Activated T-cell treated with anti-CD3 and anti-CD28 coated beads, Interleukin-2, amount 50 U/mL, for 72 hours (primary cell): ENCODE measurements around the gene GRAMD1A. TPM values are rescaled to one million over a fixed set of nuclear protein-coding genes. Genes with fewer than 3 reads are reported as not detected.

Experiments
- ATAC-seq, 2 donors: fragments of 150-1000 bp; cut with Tn5 transposase; replicated peaks in 1 of 2; 2 replicates each; pipeline ENCODE4 v1.10.0; 2021; ENCODE audit warnings: moderate library complexity in 2 of 2, mild to moderate bottlenecking in 1 of 2
- DNase-seq, 2 donors: peaks; one replicate each; pipeline ENCODE4 v3.0.0; 2021 to 2022; ENCODE audit warnings: mixed read lengths in 1 of 2
- H3K27ac Mint-ChIP-seq: one replicate; pipeline ENCODE4 v1.8.0; 2022; ENCODE audit warnings: mild to moderate bottlenecking, moderate library complexity, mixed read lengths
- H3K27me3 Mint-ChIP-seq: one replicate; pipeline ENCODE4 v1.8.0; 2022; ENCODE audit warnings: low read depth, mixed read lengths
- H3K36me3 Mint-ChIP-seq, 2 donors: one replicate each; pipeline ENCODE4 v1.8.0; 2022; ENCODE audit warnings: mixed read lengths in 2 of 2, mild to moderate bottlenecking in 1 of 2; ENCODE audit not compliant: insufficient read depth in 2 of 2
- H3K4me1 Mint-ChIP-seq: one replicate; pipeline ENCODE4 v1.8.0; 2022; ENCODE audit warnings: low read depth, mixed read lengths
- H3K4me3 Mint-ChIP-seq, 2 donors: one replicate each; pipeline ENCODE4 v1.8.0; 2022; ENCODE audit warnings: mild to moderate bottlenecking in 2 of 2, mixed read lengths in 2 of 2, moderate library complexity in 2 of 2
- H3K9me3 Mint-ChIP-seq, 2 donors: one replicate each; pipeline ENCODE4 v1.8.0; 2022; ENCODE audit warnings: mixed read lengths in 2 of 2
- total RNA-seq, 2 donors: library from RNA; stranded (reverse); gene quantifications; one replicate each; pipeline ENCODE4 v1.2.3, GENCODE V29; 2022

The GRAMD1A gene
- total RNA-seq, 2 donors from 2014 or later = 233 to 236 TPM

- H3K36me3 Mint-ChIP-seq = peaks cover 3 to 5% of the 10 kb centered on the region in 2 donors
- no peaks in the 10 kb centered on the region for H3K9me3 Mint-ChIP-seq
- peak overlapping the region; percentile 80 for H3K27ac Mint-ChIP-seq
- H3K27me3 Mint-ChIP-seq = peaks cover 24% of the 10 kb centered on the region
- DNase-seq (no peak), ATAC-seq (no peak)
- peak overlapping the region; percentile 64 to 72 for H3K4me3 Mint-ChIP-seq
- H3K4me1 Mint-ChIP-seq = peaks cover 17% of the 10 kb centered on the region
Measured at GRCh38 chr19:35031072-35031881, 31.2 kb downstream of the GRAMD1A start.

GRCh38 chr19:35032356-35032865 lies 32.3 kb downstream of the GRAMD1A start:
- ATAC-seq (no peak), DNase-seq (no peak)
- Mint-ChIP-seq H3K27me3 (peaks cover 24% of the 10 kb centered on the region), H3K4me3 (no peak overlapping the region), H3K4me1 (peaks cover 17% of the 10 kb centered on the region), H3K36me3 (peaks cover 2 to 3% of the 10 kb centered on the region in 2 donors), H3K27ac (no peak overlapping the region), H3K9me3 (no peaks in the 10 kb centered on the region)

- H3K27me3 Mint-ChIP-seq = peaks cover 24% of the 10 kb centered on the region
- peak overlapping the region; percentile 40 for H3K27ac Mint-ChIP-seq
- no peak for DNase-seq
- H3K4me3 Mint-ChIP-seq = peak overlapping the region in 1 of 2 donors; percentile 22
- H3K9me3 Mint-ChIP-seq = no peaks in the 10 kb centered on the region
- no peak for ATAC-seq
- peaks cover 0 to 2% of the 10 kb centered on the region in 2 donors for H3K36me3 Mint-ChIP-seq
- peaks cover 15% of the 10 kb centered on the region for H3K4me1 Mint-ChIP-seq
Measured at GRCh38 chr19:35033067-35034004, 33.2 kb downstream of the GRAMD1A start.

GRCh38 chr19:35034005-35034502 lies 33.9 kb downstream of the GRAMD1A start:
- DNase-seq = no peak
- Mint-ChIP-seq H3K4me1 (peaks cover 13% of the 10 kb centered on the region), H3K27ac (no peak overlapping the region), H3K27me3 (peaks cover 24% of the 10 kb centered on the region), H3K4me3 (no peak overlapping the region), H3K9me3 (no peaks in the 10 kb centered on the region), H3K36me3 (no peaks in the 10 kb centered on the region)
- no peak for ATAC-seq

GRCh38 chr19:35034588-35035382 lies 34.7 kb downstream of the GRAMD1A start:
- Mint-ChIP-seq H3K9me3 (no peaks in the 10 kb centered on the region), H3K4me3 (no peak overlapping the region)
- ATAC-seq = no peak

GRCh38 chr19:35037716-35038622 lies 37.8 kb downstream of the GRAMD1A start:
- Mint-ChIP-seq H3K9me3 (no peaks in the 10 kb centered on the region), H3K4me1 (peaks cover 17% of the 10 kb centered on the region), H3K27ac (no peak overlapping the region), H3K36me3 (no peaks in the 10 kb centered on the region), H3K27me3 (peaks cover 12% of the 10 kb centered on the region), H3K4me3 (no peak overlapping the region)
- DNase-seq (no peak), ATAC-seq (no peak)

More at GRCh38 chr19:35034588-35035382, 34.7 kb downstream of the GRAMD1A start:
- H3K27ac Mint-ChIP-seq = no peak overlapping the region
- peaks cover 24% of the 10 kb centered on the region for H3K27me3 Mint-ChIP-seq
- no peaks in the 10 kb centered on the region for H3K36me3 Mint-ChIP-seq
- DNase-seq = no peak
- H3K4me1 Mint-ChIP-seq = peaks cover 7% of the 10 kb centered on the region

GRCh38 chr19:35038623-35039512 lies 38.7 kb downstream of the GRAMD1A start:
- Mint-ChIP-seq H3K36me3 (no peaks in the 10 kb centered on the region), H3K9me3 (no peaks in the 10 kb centered on the region), H3K27me3 (peaks cover 9% of the 10 kb centered on the region), H3K4me3 (no peak overlapping the region), H3K4me1 (peaks cover 19% of the 10 kb centered on the region), H3K27ac (no peak overlapping the region)
- no peak for DNase-seq
- ATAC-seq = peak in 1 of 2 donors; percentile 11

- no peaks in the 10 kb centered on the region for H3K9me3 Mint-ChIP-seq
- H3K4me3 Mint-ChIP-seq = peak overlapping the region; percentile 33 to 69
- peak; percentile 14 to 22 for ATAC-seq
- peaks cover 32% of the 10 kb centered on the region for H3K4me1 Mint-ChIP-seq
- H3K27ac Mint-ChIP-seq = no peak overlapping the region
- no peaks in the 10 kb centered on the region for H3K36me3 Mint-ChIP-seq
- DNase-seq = no peak
- H3K27me3 Mint-ChIP-seq = peaks cover 17% of the 10 kb centered on the region
Measured at GRCh38 chr19:35039881-35040825, 40.0 kb downstream of the GRAMD1A start.

GRCh38 chr19:35040826-35041547 lies 40.9 kb downstream of the GRAMD1A start:
- ATAC-seq (peak; percentile 6 to 48), DNase-seq (peak; percentile 33 to 35)
- Mint-ChIP-seq H3K27ac (no peak overlapping the region), H3K36me3 (no peaks in the 10 kb centered on the region), H3K4me1 (peaks cover 40% of the 10 kb centered on the region), H3K9me3 (no peaks in the 10 kb centered on the region), H3K27me3 (peaks cover 18% of the 10 kb centered on the region), H3K4me3 (peak overlapping the region; percentile 33 to 69)
